Endothelial cell of umbilical vein (primary cell): ENCODE data around the gene DNAH9.

Source experiments
- CTCF ChIP-seq, 2 donors: IDR thresholded peaks; 1 replicate in 1 of 2; 2 replicates in 1 of 2; pipeline ENCODE4 v1.5.1; 2011; ENCODE audit warnings: low read length in 2 of 2, mild to moderate bottlenecking in 2 of 2, moderate library complexity in 2 of 2, control low read depth in 1 of 2, inconsistent platforms in 1 of 2, low read depth in 1 of 2; ENCODE audit not compliant: insufficient read depth in 1 of 2; ENCODE audit errors: extremely low read depth in 1 of 2
- POLR2A ChIP-seq: IDR thresholded peaks from 2 replicates; pipeline ENCODE4 v1.6.1; 2012; ENCODE audit warnings: low read depth, mild to moderate bottlenecking, control low read depth, low read length
- TF ChIP-seq, protein P1 (sequence below): IDR thresholded peaks from 2 replicates; pipeline ENCODE4 v1.6.1; 2011; ENCODE audit not compliant: insufficient read depth, insufficient read length

DNA sequence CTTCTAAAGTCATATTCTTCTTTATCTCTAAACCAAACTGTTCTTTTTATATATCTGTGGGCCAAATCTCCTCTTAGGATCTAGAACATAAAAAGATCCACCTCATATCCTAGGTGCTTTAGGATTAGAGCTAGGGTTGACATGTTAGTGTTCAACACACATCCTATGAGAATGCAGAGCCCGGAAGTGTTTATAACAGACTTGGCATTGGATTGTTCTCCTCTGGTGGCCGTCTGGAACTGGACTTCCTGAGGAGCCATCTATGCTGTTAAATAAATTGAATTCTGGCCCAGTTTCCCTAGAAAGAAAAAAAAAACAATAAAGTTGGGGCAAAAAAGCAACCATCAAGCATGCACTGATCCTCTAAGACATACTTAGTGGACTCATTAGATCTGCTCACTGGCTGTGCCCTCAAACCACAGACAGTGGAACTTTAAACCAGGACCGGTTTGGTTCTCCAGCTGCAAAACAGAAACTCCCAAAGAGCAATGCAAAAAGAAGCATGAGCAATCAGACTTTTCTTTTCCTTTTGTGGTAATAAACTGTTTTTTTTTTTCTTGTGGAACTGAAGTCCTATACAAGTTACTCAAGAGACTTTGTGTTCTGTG lies 216.5 kb downstream of the DNAH9 start:
- TF ChIP-seq, protein P1, sequence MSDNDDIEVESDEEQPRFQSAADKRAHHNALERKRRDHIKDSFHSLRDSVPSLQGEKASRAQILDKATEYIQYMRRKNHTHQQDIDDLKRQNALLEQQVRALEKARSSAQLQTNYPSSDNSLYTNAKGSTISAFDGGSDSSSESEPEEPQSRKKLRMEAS: no peak
- TF ChIP-seq CTCF (IDR thresholded peaks at IDR 0.05; ENCODE audit: extremely low read depth in 1 of 2, insufficient read depth in 1 of 2, low read depth in 1 of 2, low read length in 2 of 2) (no peak), POLR2A (no peak)
